Tibial artery (tissue), 4 donors: ENCODE results near the gene SCRN1.
"Not testable (repeated sequence)": the region's sequence is repeated elsewhere in the genome, so short reads cannot be mapped to it uniquely, and the experiment has no call there.

ENCODE experiments used
- DNase-seq, 2 donors: peaks; one replicate each; pipeline ENCODE4 v3.0.0-alpha.2; 2019
- H3K27ac ChIP-seq, 2 donors: fragments of 200-600 bp; sonication (generic) in 1 of 2; 1 replicate in 1 of 2; 2 replicates in 1 of 2; pipeline ENCODE4 v1.5.1; 2018 to 2019; ENCODE audit warnings: mild to moderate bottlenecking in 1 of 2
- H3K27me3 ChIP-seq, 2 donors: fragments of 200-600 bp; sonication (generic) in 1 of 2; one replicate each; pipeline versions ENCODE4 v1.5.1 to v1.6.0; 2016 to 2019
- H3K36me3 ChIP-seq, 3 donors: fragments of 200-600 bp; sonication (generic) in 2 of 3; one replicate each; pipeline ENCODE4 v1.5.1; 2016 to 2019; ENCODE audit warnings: mild to moderate bottlenecking in 2 of 3
- H3K4me1 ChIP-seq, 4 donors: fragments of 200-600 bp; sonication (generic) in 2 of 4; 1 replicate in 3 of 4; 2 replicates in 1 of 4; pipeline ENCODE4 v1.5.1; 2016 to 2019
- H3K4me3 ChIP-seq, 2 donors: fragments of 200-600 bp; sonication (generic) in 1 of 2; 1 replicate in 1 of 2; 2 replicates in 1 of 2; pipeline ENCODE4 v1.5.1; 2018 to 2019; ENCODE audit warnings: mild to moderate bottlenecking in 2 of 2
- H3K9me3 ChIP-seq, 3 donors: fragments of 200-600 bp; sonication (generic) in 1 of 3; one replicate each; pipeline ENCODE4 v1.5.1; 2016 to 2019
- CTCF ChIP-seq, 2 experiments: fragments of 200-600 bp in 1 of 2; fragments of 450-650 bp in 1 of 2; IDR thresholded peaks; one replicate each; pipeline ENCODE4 v1.5.1; 2017 to 2019; ENCODE audit warnings: antibody characterized with exemption in 2 of 2, mild to moderate bottlenecking in 1 of 2, moderate library complexity in 1 of 2
- intact Hi-C: fragments of 100-400 bp; cut with DNase I; formaldehyde crosslinking; loops from one replicate; pipeline ENCODE4 v1.15.0; 2023; ENCODE audit warnings: low total_unique reads

Gene SCRN1

DNA sequence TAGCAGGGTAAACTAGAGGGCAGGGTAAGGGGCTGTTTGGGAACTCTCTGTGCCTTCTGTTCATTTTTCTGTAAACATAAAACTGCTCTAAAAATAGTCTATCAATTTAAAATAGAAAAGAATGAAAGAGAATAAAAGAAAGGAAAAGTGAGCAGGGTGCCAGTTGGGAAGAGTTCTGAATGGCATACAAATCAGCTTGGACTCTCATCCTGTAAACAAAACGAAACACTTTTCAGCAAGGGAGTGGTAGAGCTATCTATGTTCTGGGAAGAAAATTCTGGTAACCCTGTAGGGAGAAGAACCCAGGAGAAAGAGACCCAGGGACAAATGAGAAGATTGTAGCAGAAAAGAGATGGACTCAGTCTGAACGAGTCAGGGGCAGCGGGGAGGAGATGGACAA is 24.6 kb downstream of the SCRN1 start:
- intact Hi-C loops: no loop called here
- TF ChIP-seq CTCF (IDR thresholded peaks at IDR 0.05): no peak
- Histone ChIP-seq H3K36me3 (peaks cover 0 to 8% (median 7%) of the 10 kb centered on the region in 3 donors), H3K4me3 (no peak overlapping the region), H3K27ac (peak overlapping the region in 1 of 2 donors; percentile 6), H3K9me3 (no peaks in the 10 kb centered on the region), H3K27me3 (no peaks in the 10 kb centered on the region), H3K4me1 (peaks cover 0 to 14% (median 6%) of the 10 kb centered on the region in 4 donors)
- DNase-seq: no peak

- Histone ChIP-seq H3K27ac (no peak overlapping the region), H3K4me3 (no peak overlapping the region), H3K27me3 (no peaks in the 10 kb centered on the region), H3K4me1 (peaks cover 0 to 14% (median 6%) of the 10 kb centered on the region in 4 donors), H3K36me3 (peaks cover 0 to 7% (median 6%) of the 10 kb centered on the region in 3 donors), H3K9me3 (no peaks in the 10 kb centered on the region)
- intact Hi-C loops: no loop called here
- no peak for TF ChIP-seq CTCF (IDR thresholded peaks at IDR 0.05)
- DNase-seq: no peak
Observed at GRCh38 chr7:29962035-29962434, 27.6 kb downstream of the SCRN1 start.

DNA sequence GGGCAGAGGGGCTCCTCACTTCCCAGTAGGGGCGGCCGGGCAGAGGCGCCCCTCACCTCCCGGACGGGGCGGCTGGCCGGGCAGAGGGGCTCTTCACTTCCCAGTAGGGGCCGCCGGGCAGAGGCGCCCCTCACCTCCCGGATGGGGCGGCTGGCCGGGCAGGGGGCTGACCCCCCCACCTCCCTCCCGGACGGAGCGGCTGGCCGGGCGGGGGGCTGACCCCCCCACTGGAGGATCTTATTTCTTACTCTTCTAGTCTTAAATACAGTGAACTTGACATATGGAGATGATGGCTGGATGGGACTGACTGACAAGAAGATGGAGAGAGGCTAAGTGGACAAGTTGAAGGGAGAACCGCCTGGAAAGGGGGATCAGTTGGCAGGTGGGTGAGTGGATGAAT is 28.0 kb downstream of the SCRN1 start:
- H3K9me3 ChIP-seq, H3K27ac ChIP-seq, intact Hi-C loops, DNase-seq, H3K27me3 ChIP-seq, H3K4me3 ChIP-seq, H3K36me3 ChIP-seq: not testable (repeated sequence)
- H3K4me1 ChIP-seq: peaks cover 0 to 14% (median 6%) of the 10 kb centered on the region in 4 donors

GRCh38 chr7:29958667-29959358 is 30.8 kb downstream of the SCRN1 start:
- Histone ChIP-seq H3K4me3 (no peak overlapping the region), H3K27me3 (no peaks in the 10 kb centered on the region), H3K36me3 (peaks cover 6 to 9% (median 8%) of the 10 kb centered on the region in 3 donors), H3K4me1 (peaks cover 0 to 3% (median 0%) of the 10 kb centered on the region in 4 donors), H3K9me3 (no peaks in the 10 kb centered on the region), H3K27ac (no peak overlapping the region)
- TF ChIP-seq CTCF (IDR thresholded peaks at IDR 0.05): no peak
- intact Hi-C loops: no loop called here
- DNase-seq: no peak

- no peaks in the 10 kb centered on the region for H3K9me3 ChIP-seq
- no peak overlapping the region for H3K4me3 ChIP-seq
- intact Hi-C loops: no loop called here
- H3K27me3 ChIP-seq: no peaks in the 10 kb centered on the region
- no peak overlapping the region for H3K27ac ChIP-seq
- H3K4me1 ChIP-seq: peaks cover 0 to 7% (median 0%) of the 10 kb centered on the region in 4 donors
- DNase-seq: no peak
- TF ChIP-seq CTCF (IDR thresholded peaks at IDR 0.05): no peak
- peaks cover 6 to 10% (median 8%) of the 10 kb centered on the region in 3 donors for H3K36me3 ChIP-seq
Observed at GRCh38 chr7:29957521-29958310, 31.9 kb downstream of the SCRN1 start.

DNA sequence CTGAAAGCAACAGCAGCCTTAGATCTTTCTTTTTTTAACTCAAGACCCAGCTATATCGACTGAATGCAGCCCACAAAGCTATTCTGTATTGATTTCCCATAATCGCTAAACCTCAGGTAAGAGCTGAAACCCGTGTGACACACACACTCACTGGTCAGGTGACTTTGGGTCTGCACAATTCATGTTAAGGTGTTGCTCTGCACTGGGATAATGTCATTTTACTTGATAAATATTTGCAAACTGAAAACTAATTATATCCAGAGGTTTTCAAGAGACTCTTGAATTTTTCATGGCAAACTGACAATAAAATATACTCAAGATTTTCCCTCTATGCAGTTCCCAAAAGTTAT is 33.1 kb downstream of the SCRN1 start:
- Histone ChIP-seq H3K4me3 (no peak overlapping the region), H3K9me3 (no peaks in the 10 kb centered on the region), H3K4me1 (peaks cover 0 to 7% (median 0%) of the 10 kb centered on the region in 4 donors), H3K27ac (no peak overlapping the region), H3K36me3 (peaks cover 15 to 20% (median 18%) of the 10 kb centered on the region in 3 donors), H3K27me3 (no peaks in the 10 kb centered on the region)
- intact Hi-C loops: no loop called here
- TF ChIP-seq CTCF (IDR thresholded peaks at IDR 0.05): no peak
- no peak for DNase-seq
